OCI-LY7 (cell line): Measurements from ENCODE around the gene ACOXL. TPM values are rescaled to one million over a fixed set of nuclear protein-coding genes. Genes with fewer than 3 reads are reported as not detected.

ENCODE experiments used
- BruUV-seq: library from RNA; stranded (reverse); fragments of 400-500 nt; replicated peaks from 2 replicates; lab custom pipeline; 2021; lab: Mats Ljungman, UMichigan
- CTCF ChIA-PET: fragments of 300-600 bp; sonication (Branson Sonifier 250); formaldehyde crosslinking; loops from one replicate; lab custom pipeline; 2022; ENCODE audit warnings: antibody characterized with exemption; ENCODE audit not compliant: unreplicated experiment; lab: Charles Lee
- POLR2A ChIA-PET: fragments of 300-600 bp; sonication (Branson Sonifier 250); formaldehyde crosslinking; loops from one replicate; lab custom pipeline; 2022; ENCODE audit warnings: antibody characterized with exemption; lab: Charles Lee
- DNase-seq: peaks from one replicate; pipeline ENCODE4 v3.0.0-alpha.2; 2015; ENCODE audit warnings: low spot score
- H2AFZ ChIP-seq: fragments of 200-600 bp; sonication (generic), shearing (Covaris generic); 2 replicates; pipeline ENCODE4 v1.6.1; 2014; ENCODE audit warnings: mild to moderate bottlenecking, antibody characterized with exemption, low read length, moderate library complexity
- H3K27ac ChIP-seq: fragments of 200-600 bp; sonication (generic); 2 replicates; pipeline ENCODE4 v1.5.1; 2014; ENCODE audit warnings: mixed run types, low read depth, mild to moderate bottlenecking, moderate library complexity, low read length, inconsistent platforms; ENCODE audit not compliant: poor library complexity, severe bottlenecking
- H3K36me3 ChIP-seq: fragments of 200-600 bp; sonication (generic); 2 replicates; pipeline ENCODE4 v1.6.1; 2014; ENCODE audit warnings: mild to moderate bottlenecking, antibody characterized with exemption, low read length, moderate library complexity, mixed read lengths; ENCODE audit not compliant: insufficient read depth
- H3K4me1 ChIP-seq: fragments of 200-600 bp; sonication (generic); 2 replicates; pipeline ENCODE4 v1.5.1; 2014; ENCODE audit warnings: mild to moderate bottlenecking, low read length; ENCODE audit not compliant: insufficient read depth, poor library complexity, severe bottlenecking
- H3K4me2 ChIP-seq: fragments of 200-600 bp; sonication (generic); 2 replicates; pipeline ENCODE4 v1.6.1; 2014; ENCODE audit warnings: mild to moderate bottlenecking, low read length
- H3K4me3 ChIP-seq: fragments of 200-600 bp; sonication (generic); 2 replicates; pipeline ENCODE4 v1.5.1; 2014; ENCODE audit warnings: mild to moderate bottlenecking, low read depth, low read length; ENCODE audit not compliant: poor library complexity, severe bottlenecking
- H3K79me2 ChIP-seq: fragments of 200-600 bp; sonication (generic); 2 replicates; pipeline ENCODE4 v1.6.1; 2016; ENCODE audit warnings: low read depth, mild to moderate bottlenecking, low read length, moderate library complexity, mixed read lengths; ENCODE audit not compliant: insufficient read depth
- H3K9me2 ChIP-seq: fragments of 200-600 bp; sonication (generic); 2 replicates; pipeline ENCODE4 v1.6.1; 2016; ENCODE audit warnings: mild to moderate bottlenecking, low read length, mixed read lengths; ENCODE audit not compliant: insufficient read depth
- H3K9me3 ChIP-seq: fragments of 200-600 bp; sonication (generic); 2 replicates; pipeline ENCODE4 v1.6.1; 2014; ENCODE audit warnings: mild to moderate bottlenecking, mixed run types, low read length, mixed read lengths
- H4K20me1 ChIP-seq: fragments of 200-600 bp; sonication (generic); 2 replicates; pipeline ENCODE4 v1.6.1; 2014; ENCODE audit warnings: mild to moderate bottlenecking, antibody characterized with exemption, low read length, moderate library complexity, mixed read lengths; ENCODE audit not compliant: insufficient read depth
- EZH2phosphoT487 ChIP-seq: fragments of 200-600 bp; sonication (generic); IDR thresholded peaks from 2 replicates; pipeline ENCODE4 v1.6.1; 2018; ENCODE audit warnings: low read depth, borderline replicate concordance, mild to moderate bottlenecking, mixed run types, antibody characterized with exemption, low read length, moderate library complexity, mixed read lengths
- intact Hi-C: fragments of 100-400 bp; cut with micrococcal nuclease; formaldehyde crosslinking; loops from one replicate; pipeline ENCODE4 v1.10.0; 2022; ENCODE audit not compliant: unreplicated experiment
- total RNA-seq, 2 experiments: library from RNA; depleted of rRNA in 1 of 2; stranded (reverse); fragments of >200 nt in 1 of 2; shearing (Covaris generic) in 1 of 2; gene quantifications; 2 replicates each; pipeline ENCODE4 v1.2.3, GENCODE V29; 2014 to 2022
- TF ChIP-seq, protein P1 (sequence below): fragments of 200-600 bp; sonication (generic); conservative IDR thresholded peaks from 2 replicates; pipeline ENCODE4 v1.5.1; 2014; ENCODE audit warnings: mild to moderate bottlenecking, antibody characterized with exemption, low read length, moderate library complexity, mixed read lengths

ACOXL gene
- total RNA-seq, 2 experiments from 2014 or later: 1.4 TPM; not detected in 1

DNA sequence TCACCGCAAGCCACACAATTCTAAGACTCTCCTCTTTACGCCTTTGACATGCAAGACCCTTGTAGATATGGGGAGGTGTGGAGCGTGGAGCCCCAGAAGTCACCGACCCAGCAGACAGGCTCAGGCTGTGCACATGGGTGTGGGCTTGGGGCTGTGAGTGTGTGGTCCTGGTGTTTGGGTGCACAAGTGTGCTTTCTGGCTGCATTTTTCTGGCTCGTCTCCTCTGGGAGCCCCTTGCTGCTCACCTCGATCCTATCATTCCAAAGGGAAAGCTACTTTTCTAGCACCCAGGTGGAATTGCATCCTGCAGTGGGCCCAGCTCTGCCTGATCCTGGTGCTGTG lies 143.0 kb downstream of the ACOXL start:
- Histone ChIP-seq H2AFZ (peak overlapping the region; percentile 27; the same call in 1 of the 2 replicates), H3K27ac (peak overlapping the region; percentile 64), H3K79me2 (no peaks in the 10 kb centered on the region), H3K36me3 (no peaks in the 10 kb centered on the region), H3K9me2 (no peaks in the 10 kb centered on the region), H3K4me2 (peak overlapping the region; percentile 52), H4K20me1 (no peaks in the 10 kb centered on the region), H3K9me3 (no peaks in the 10 kb centered on the region), H3K4me3 (no peak overlapping the region), H3K4me1 (peaks cover 47% of the 10 kb centered on the region)
- ChIA-PET POLR2A (no interaction called here), CTCF (no interaction called here)
- TF ChIP-seq EZH2phosphoT487: no peak
- TF ChIP-seq, protein P1, sequence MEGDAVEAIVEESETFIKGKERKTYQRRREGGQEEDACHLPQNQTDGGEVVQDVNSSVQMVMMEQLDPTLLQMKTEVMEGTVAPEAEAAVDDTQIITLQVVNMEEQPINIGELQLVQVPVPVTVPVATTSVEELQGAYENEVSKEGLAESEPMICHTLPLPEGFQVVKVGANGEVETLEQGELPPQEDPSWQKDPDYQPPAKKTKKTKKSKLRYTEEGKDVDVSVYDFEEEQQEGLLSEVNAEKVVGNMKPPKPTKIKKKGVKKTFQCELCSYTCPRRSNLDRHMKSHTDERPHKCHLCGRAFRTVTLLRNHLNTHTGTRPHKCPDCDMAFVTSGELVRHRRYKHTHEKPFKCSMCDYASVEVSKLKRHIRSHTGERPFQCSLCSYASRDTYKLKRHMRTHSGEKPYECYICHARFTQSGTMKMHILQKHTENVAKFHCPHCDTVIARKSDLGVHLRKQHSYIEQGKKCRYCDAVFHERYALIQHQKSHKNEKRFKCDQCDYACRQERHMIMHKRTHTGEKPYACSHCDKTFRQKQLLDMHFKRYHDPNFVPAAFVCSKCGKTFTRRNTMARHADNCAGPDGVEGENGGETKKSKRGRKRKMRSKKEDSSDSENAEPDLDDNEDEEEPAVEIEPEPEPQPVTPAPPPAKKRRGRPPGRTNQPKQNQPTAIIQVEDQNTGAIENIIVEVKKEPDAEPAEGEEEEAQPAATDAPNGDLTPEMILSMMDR: no peak
- DNase-seq: no peak
- BruUV-seq: no TSS peak
- intact Hi-C loops: no loop called here

DNA sequence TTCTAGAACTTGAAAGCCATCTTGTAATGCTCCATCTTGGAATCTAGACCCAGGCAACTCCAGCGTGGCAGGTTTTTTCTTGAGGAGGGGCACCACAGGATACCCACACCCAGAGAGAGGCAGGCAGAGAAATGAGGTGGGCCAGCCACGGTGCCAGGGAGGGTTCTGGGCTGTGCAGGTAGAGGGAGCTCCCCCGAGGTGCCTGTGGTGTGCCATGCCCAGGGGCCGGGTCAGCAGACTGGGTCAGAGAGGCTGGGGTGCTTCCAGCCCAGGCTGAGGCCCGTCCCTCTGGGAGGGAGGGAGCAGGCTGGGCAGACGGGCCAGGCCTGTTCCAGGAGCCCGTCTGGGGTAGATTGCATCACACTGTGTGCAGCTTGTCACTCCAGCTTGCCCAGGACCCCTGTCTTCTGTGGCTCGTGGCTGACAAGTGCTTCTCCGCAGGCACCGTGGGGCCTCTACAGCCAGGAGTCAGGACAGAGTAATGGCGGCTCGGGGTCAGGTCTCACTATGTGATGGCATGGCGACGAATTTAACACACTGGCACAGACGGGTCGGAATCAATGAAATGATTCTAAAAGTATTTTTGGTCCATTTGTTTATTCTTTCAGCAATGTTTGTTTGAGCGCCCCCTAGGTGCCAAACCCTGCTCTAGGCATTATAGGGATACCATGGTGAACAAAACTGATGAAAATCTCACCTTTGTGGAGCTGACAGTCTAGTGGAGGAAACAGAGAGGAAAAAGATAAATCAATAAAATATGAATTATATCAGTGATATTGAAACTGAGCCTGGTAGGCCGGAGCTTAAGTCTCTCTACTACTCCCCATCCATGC lies 144.0 kb downstream of the ACOXL start:
- H3K27ac ChIP-seq: peak overlapping the region; percentile 64
- H3K9me3 ChIP-seq: no peaks in the 10 kb centered on the region
- H4K20me1 ChIP-seq: no peaks in the 10 kb centered on the region
- ChIA-PET CTCF (no interaction called here), POLR2A (interaction anchor here (1.1 to 1.4 kb wide), 2 partner anchors 11 to 46 kb away, joined by 3 to 4 read pairs; no protein-coding TSS in a partner anchor)
- H3K79me2 ChIP-seq: no peaks in the 10 kb centered on the region
- BruUV-seq: no TSS peak
- H3K4me3 ChIP-seq: no peak overlapping the region
- TF ChIP-seq, protein P1: peak; percentile 82
- TF ChIP-seq EZH2phosphoT487: no peak
- peak overlapping the region; percentile 52; the same call in 1 of the 2 replicates for H2AFZ ChIP-seq
- peaks cover 47% of the 10 kb centered on the region for H3K4me1 ChIP-seq
- peak; percentile 17 for DNase-seq
- intact Hi-C loops: no loop called here
- H3K36me3 ChIP-seq: no peaks in the 10 kb centered on the region
- no peaks in the 10 kb centered on the region for H3K9me2 ChIP-seq
- H3K4me2 ChIP-seq: peak overlapping the region; percentile 52
